Erythroblast (primary cell): ENCODE data around the gene MAGEF1.

Experiments
- DNase-seq, 2 experiments: peaks; one replicate each; lab custom pipeline; 2025; lab: John Stamatoyannopoulos, UW
- GATA1 ChIP-seq: IDR thresholded peaks from 2 replicates; pipeline ENCODE4 v1.6.1; 2011; ENCODE audit warnings: low read depth, mild to moderate bottlenecking, control low read depth, low read length, moderate library complexity
- POLR2A ChIP-seq: IDR thresholded peaks from 2 replicates; pipeline ENCODE4 v1.6.1; 2011; ENCODE audit warnings: mild to moderate bottlenecking, low read length

Gene MAGEF1

GRCh38 chr3:184683234-184683633, 28.6 kb downstream of the MAGEF1 start:
- DNase-seq: no peak
- no peak for TF ChIP-seq POLR2A
- TF ChIP-seq GATA1: no peak

- DNase-seq: no peak
- TF ChIP-seq GATA1: no peak
- TF ChIP-seq POLR2A: no peak
These were observed 29.2 kb downstream of the MAGEF1 start for GRCh38 chr3:184682671-184683070.

GRCh38 chr3:184680385-184681345, 31.2 kb downstream of the MAGEF1 start:
- TF ChIP-seq GATA1 (no peak), POLR2A (no peak)
- no peak for DNase-seq

- TF ChIP-seq GATA1: no peak
- no peak for TF ChIP-seq POLR2A
- DNase-seq: no peak
These were observed 32.6 kb downstream of the MAGEF1 start for GRCh38 chr3:184679056-184679816.

- no peak for DNase-seq
- TF ChIP-seq GATA1 (no peak), POLR2A (no peak)
These were observed 33.4 kb downstream of the MAGEF1 start for GRCh38 chr3:184678317-184679055.

- no peak for DNase-seq
- TF ChIP-seq POLR2A (no peak), GATA1 (no peak)
These were observed 34.2 kb downstream of the MAGEF1 start for GRCh38 chr3:184677344-184678316.

GRCh38 chr3:184676927-184677326, 34.9 kb downstream of the MAGEF1 start:
- DNase-seq: no peak
- TF ChIP-seq GATA1 (no peak), POLR2A (no peak)

GRCh38 chr3:184674626-184675025, 37.2 kb downstream of the MAGEF1 start:
- TF ChIP-seq GATA1 (no peak), POLR2A (no peak)
- DNase-seq: no peak

GRCh38 chr3:184672977-184673870, 38.6 kb downstream of the MAGEF1 start:
- no peak for TF ChIP-seq POLR2A
- no peak for TF ChIP-seq GATA1
- DNase-seq: no peak

GRCh38 chr3:184672335-184672734, 39.5 kb downstream of the MAGEF1 start:
- TF ChIP-seq POLR2A: no peak
- TF ChIP-seq GATA1: no peak
- DNase-seq: no peak

- TF ChIP-seq GATA1 (no peak), POLR2A (no peak)
- no peak for DNase-seq
These were observed 41.7 kb downstream of the MAGEF1 start for GRCh38 chr3:184670091-184670602.

- DNase-seq: no peak
- no peak for TF ChIP-seq GATA1
- no peak for TF ChIP-seq POLR2A
These were observed 42.3 kb downstream of the MAGEF1 start for GRCh38 chr3:184669578-184669977.

- TF ChIP-seq GATA1 (no peak), POLR2A (no peak)
- DNase-seq: no peak
These were observed 45.4 kb downstream of the MAGEF1 start for GRCh38 chr3:184666442-184666841.
